IMR-90 (cell line): ENCODE measurements around the gene PDE11A.

ENCODE experiments used
- BHLHE40 ChIP-seq: fragments of 150-350 bp; IDR thresholded peaks from 2 replicates; pipeline ENCODE4 v1.6.1; 2016; ENCODE audit warnings: mild to moderate bottlenecking, low read depth, low read length
- CEBPB ChIP-seq: IDR thresholded peaks from 2 replicates; pipeline ENCODE4 v1.6.1; 2012; ENCODE audit warnings: low read depth, low read length, improper control_type of control experiment
- MAZ ChIP-seq: IDR thresholded peaks from 2 replicates; pipeline ENCODE4 v1.6.1; 2012; ENCODE audit warnings: low read depth, mild to moderate bottlenecking, low read length, improper control_type of control experiment, moderate library complexity, borderline replicate concordance
- MXI1 ChIP-seq: IDR thresholded peaks from 2 replicates; pipeline ENCODE4 v1.6.1; 2012; ENCODE audit warnings: low read depth, mild to moderate bottlenecking, low read length, moderate library complexity, borderline replicate concordance
- NFE2L2 ChIP-seq: fragments of 150-350 bp; IDR thresholded peaks from 2 replicates; pipeline ENCODE4 v1.6.1; 2016; ENCODE audit warnings: low read depth, mild to moderate bottlenecking, low read length
- POLR2A ChIP-seq: IDR thresholded peaks from 2 replicates; pipeline ENCODE4 v1.6.1; 2012; ENCODE audit warnings: mild to moderate bottlenecking, low read depth, low read length
- RAD21 ChIP-seq: IDR thresholded peaks from 2 replicates; pipeline ENCODE4 v1.6.1; 2012; ENCODE audit warnings: low read length, improper control_type of control experiment
- RFX5 ChIP-seq: IDR thresholded peaks from 2 replicates; pipeline ENCODE4 v1.8.0; 2012; ENCODE audit warnings: low read depth, mild to moderate bottlenecking, low read length, moderate library complexity
- SMC3 ChIP-seq: fragments of 150-350 bp; IDR thresholded peaks from 2 replicates; pipeline ENCODE4 v1.6.1; 2016; ENCODE audit warnings: low read depth, mild to moderate bottlenecking, antibody characterized with exemption, low read length, moderate library complexity
- TF ChIP-seq, protein P1 (sequence below): conservative IDR thresholded peaks from 2 replicates; pipeline ENCODE4 v1.5.1; 2012; ENCODE audit warnings: mild to moderate bottlenecking, low read depth, low read length, improper control_type of control experiment
- TF ChIP-seq, protein P2 (sequence below): fragments of 150-350 bp; IDR thresholded peaks from 2 replicates; pipeline ENCODE4 v1.6.1; 2017; ENCODE audit warnings: mild to moderate bottlenecking, antibody characterized with exemption, low read length, low read depth

DNA sequence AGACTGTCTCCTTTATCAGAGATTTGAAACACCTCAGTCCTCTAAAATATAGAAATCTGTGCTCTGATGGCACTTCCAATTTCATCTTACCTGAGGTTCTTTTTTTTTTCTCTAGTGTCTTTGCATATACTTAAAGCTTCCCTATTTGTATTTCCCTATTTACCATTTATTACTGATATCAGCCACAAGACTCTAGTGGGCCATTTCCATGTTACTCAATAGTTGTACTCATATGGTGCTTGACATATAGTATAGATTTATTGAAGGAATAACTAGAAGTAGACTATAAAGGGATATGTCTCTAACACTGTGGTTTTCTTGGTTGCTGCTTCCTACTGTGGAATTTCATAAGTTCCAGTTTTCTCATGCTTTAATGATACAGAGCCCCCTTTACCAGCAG lies 42.7 kb upstream of the PDE11A start:
- TF ChIP-seq, protein P1, sequence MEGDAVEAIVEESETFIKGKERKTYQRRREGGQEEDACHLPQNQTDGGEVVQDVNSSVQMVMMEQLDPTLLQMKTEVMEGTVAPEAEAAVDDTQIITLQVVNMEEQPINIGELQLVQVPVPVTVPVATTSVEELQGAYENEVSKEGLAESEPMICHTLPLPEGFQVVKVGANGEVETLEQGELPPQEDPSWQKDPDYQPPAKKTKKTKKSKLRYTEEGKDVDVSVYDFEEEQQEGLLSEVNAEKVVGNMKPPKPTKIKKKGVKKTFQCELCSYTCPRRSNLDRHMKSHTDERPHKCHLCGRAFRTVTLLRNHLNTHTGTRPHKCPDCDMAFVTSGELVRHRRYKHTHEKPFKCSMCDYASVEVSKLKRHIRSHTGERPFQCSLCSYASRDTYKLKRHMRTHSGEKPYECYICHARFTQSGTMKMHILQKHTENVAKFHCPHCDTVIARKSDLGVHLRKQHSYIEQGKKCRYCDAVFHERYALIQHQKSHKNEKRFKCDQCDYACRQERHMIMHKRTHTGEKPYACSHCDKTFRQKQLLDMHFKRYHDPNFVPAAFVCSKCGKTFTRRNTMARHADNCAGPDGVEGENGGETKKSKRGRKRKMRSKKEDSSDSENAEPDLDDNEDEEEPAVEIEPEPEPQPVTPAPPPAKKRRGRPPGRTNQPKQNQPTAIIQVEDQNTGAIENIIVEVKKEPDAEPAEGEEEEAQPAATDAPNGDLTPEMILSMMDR, result no peak
- TF ChIP-seq BHLHE40 (no peak), MXI1 (no peak), SMC3 (no peak), POLR2A (no peak), RFX5 (no peak), CEBPB (no peak), MAZ (no peak), RAD21 (no peak), NFE2L2 (no peak)
- TF ChIP-seq, protein P2, sequence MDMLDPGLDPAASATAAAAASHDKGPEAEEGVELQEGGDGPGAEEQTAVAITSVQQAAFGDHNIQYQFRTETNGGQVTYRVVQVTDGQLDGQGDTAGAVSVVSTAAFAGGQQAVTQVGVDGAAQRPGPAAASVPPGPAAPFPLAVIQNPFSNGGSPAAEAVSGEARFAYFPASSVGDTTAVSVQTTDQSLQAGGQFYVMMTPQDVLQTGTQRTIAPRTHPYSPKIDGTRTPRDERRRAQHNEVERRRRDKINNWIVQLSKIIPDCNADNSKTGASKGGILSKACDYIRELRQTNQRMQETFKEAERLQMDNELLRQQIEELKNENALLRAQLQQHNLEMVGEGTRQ, result no peak
